SHP77 treated with DMSO at 0.1 percent for 48 hours (cell line): Measurements from ENCODE around the gene LIN52.

Source experiments
- DNase-seq: peaks from one replicate; lab custom pipeline; 2025; lab: John Stamatoyannopoulos, UW

LIN52 gene

GRCh38 chr14:74084277-74085046, at the start of gene LIN52, which contains the start of gene ALDH6A1:
Gene LIN52, plus strand, starts transcription at chr14:74084956. Its CDS starts 19 bp downstream, at chr14:74084975.
Gene ALDH6A1, minus strand, starts transcription at chr14:74084453. Its CDS starts 59 bp downstream, at chr14:74084394.
- DNase-seq: peak; percentile 99

GRCh38 chr14:74035556-74035955, 49.2 kb upstream of the LIN52 start:
- no peak for DNase-seq

GRCh38 chr14:74038020-74038859, 46.5 kb upstream of the LIN52 start:
- peak; percentile 37 for DNase-seq

GRCh38 chr14:74042296-74042695, 42.5 kb upstream of the LIN52 start:
- no peak for DNase-seq

GRCh38 chr14:74045522-74045921, 39.2 kb upstream of the LIN52 start:
- no peak for DNase-seq

- DNase-seq: no peak
These were observed 36.5 kb upstream of the LIN52 start for GRCh38 chr14:74048281-74048680.

- DNase-seq: no peak
These were observed 34.8 kb upstream of the LIN52 start for GRCh38 chr14:74049876-74050495.

GRCh38 chr14:74062809-74063150, 22.0 kb upstream of the LIN52 start:
- DNase-seq: no peak

- no peak for DNase-seq
These were observed 20.3 kb upstream of the LIN52 start for GRCh38 chr14:74064426-74064825.

GRCh38 chr14:74064883-74065282, 19.9 kb upstream of the LIN52 start:
- no peak for DNase-seq

- DNase-seq: no peak
These were observed 18.8 kb upstream of the LIN52 start for GRCh38 chr14:74065746-74066575.

- DNase-seq: no peak
These were observed 7.4 kb upstream of the LIN52 start for GRCh38 chr14:74077401-74077800.

- no peak for DNase-seq
These were observed 3.8 kb upstream of the LIN52 start for GRCh38 chr14:74080820-74081460.

GRCh38 chr14:74081491-74081890, 3.3 kb upstream of the LIN52 start:
- DNase-seq: no peak

GRCh38 chr14:74083161-74083560, 1.6 kb upstream of the LIN52 start:
- no peak for DNase-seq

GRCh38 chr14:74083784-74084276, 926 bp upstream of the LIN52 start:
- DNase-seq: no peak

- DNase-seq: no peak
These were observed 386 bp downstream of the LIN52 start for GRCh38 chr14:74085047-74085637.

GRCh38 chr14:74085828-74086227, 1.1 kb downstream of the LIN52 start:
- DNase-seq: no peak

- no peak for DNase-seq
These were observed 4.7 kb downstream of the LIN52 start for GRCh38 chr14:74089251-74090020.

- DNase-seq: no peak
These were observed 20.6 kb downstream of the LIN52 start for GRCh38 chr14:74105381-74105780.
